HUDEP-2 (cell line): ENCODE data around the gene ASRGL1.
"Not testable (repeated sequence)": the region's sequence is repeated elsewhere in the genome, so short reads cannot be mapped to it uniquely, and the experiment has no call there.

ENCODE experiments used
- DNase-seq, 76 experiments: peaks; one replicate each; lab custom pipeline; 2025; ENCODE audit not compliant: unreplicated experiment in 76 of 76; lab: John Stamatoyannopoulos, UW

Gene ASRGL1

DNA sequence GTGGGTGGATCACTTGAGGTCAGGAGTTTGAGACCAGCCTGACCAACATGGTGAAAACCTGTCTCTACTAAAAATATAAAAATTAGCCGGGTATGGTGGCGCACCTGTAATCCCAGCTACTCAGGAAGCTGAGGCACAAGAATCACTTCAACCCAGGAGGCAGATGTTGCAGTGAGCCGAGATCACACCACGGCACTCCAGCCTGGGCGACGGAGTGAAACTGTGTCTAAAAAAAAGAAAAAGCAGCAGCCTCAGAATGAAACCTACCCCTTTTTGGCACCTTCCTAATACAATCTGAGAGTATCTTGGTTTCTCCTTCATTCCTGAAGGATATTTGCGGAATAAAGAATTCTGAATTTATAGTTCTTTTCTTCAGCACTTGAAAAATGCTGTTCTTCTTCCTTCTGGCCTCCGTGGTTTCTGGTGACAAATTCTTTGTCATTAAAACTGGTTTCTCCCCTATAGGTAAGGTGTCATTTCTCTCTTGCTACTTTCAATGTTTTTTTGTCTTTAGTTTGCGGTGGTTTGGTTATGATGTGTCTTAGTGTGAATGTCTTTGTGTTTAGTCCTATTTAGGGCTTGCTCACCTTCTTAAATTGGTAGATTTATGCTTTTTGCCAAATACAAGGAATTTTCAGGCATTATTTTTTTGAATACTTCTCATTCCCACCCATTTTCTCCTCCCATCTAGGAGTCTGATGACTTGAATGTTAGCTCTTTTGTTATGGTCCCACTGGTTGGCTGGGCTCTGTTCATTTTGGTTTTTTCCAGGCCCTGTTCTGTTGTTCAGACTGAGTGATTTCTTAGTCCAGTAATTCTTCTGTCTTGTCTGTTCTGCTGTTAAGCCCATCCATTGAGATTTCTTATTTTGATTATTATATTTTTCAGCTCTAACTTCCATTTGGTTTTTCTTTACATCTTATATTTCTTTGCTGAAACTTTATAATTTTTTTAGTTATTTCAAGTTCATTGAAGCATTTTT, 15.4 kb downstream of the ASRGL1 start:
- DNase-seq, result no peak

- no peak for DNase-seq
These were observed 16.6 kb downstream of the ASRGL1 start for GRCh38 chr11:62353841-62354240.

DNA sequence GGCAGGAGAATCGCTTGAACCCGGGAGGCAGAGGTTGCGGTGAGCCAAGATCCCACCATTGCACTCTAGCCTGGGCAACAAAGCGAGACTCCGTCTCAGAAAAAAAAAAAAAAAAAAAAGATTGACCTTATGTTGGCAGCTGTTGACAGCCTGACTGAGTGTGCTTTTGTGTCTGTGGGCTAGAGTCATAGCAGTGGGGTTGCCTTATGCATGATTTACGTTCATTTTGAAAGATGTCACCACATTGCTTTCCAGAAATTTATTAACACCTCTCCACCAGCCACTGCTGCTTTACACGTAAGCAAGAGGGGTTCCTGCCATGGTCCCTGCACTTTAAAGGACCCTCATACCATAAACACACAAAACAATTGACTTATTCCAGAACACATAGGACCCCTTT, 21.0 kb downstream of the ASRGL1 start:
- DNase-seq, result no peak

DNA sequence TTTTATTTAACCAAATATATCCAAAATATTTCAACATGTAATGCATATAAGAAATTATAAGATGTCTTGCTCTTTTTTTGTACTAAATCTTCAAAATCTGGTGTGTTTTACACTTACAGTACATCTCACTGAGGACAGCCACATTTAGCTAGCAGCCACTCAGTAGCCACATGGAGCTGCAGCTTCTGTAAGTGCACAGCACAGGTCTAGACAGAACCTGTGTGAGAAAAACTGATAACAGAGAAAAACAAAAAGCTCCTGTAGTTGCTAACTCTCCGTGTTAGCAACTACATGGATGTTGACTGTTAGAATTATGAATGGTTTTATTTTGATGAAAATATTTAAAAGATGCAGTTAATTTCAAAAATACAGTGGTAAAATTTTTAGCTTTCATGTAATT, 22.2 kb downstream of the ASRGL1 start:
- no peak for DNase-seq

GRCh38 chr11:62360685-62361084, 23.4 kb downstream of the ASRGL1 start:
- DNase-seq, result no peak

DNA sequence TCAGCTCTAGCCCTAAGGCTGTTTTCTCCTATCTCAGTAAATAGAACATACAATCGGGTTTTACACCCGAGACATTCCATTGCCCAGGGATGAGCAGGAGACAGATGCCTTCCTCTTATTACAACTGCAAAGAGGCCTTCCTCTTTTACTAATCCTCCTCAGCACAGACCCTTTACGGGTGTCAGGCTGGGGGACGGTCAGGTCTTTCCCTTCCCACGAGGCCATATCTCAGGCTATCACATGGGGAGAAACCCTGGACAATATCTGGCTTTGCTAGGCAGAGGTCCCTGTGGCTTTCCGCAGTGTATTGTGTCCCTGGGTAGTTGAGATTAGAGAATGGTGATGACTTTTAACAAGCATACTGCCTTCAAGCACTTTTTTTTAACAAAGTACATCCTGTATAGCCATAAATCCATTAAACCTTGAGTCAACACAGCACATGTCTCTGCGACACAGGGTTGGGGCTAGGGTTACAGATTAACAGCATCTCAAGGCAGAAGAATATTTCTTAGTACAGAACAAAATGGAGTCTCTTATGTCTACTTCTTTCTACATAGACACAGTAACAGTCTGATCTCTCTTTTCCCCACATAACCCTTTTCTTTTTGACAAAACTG, 31.7 kb downstream of the ASRGL1 start:
- not testable (repeated sequence) for DNase-seq

DNA sequence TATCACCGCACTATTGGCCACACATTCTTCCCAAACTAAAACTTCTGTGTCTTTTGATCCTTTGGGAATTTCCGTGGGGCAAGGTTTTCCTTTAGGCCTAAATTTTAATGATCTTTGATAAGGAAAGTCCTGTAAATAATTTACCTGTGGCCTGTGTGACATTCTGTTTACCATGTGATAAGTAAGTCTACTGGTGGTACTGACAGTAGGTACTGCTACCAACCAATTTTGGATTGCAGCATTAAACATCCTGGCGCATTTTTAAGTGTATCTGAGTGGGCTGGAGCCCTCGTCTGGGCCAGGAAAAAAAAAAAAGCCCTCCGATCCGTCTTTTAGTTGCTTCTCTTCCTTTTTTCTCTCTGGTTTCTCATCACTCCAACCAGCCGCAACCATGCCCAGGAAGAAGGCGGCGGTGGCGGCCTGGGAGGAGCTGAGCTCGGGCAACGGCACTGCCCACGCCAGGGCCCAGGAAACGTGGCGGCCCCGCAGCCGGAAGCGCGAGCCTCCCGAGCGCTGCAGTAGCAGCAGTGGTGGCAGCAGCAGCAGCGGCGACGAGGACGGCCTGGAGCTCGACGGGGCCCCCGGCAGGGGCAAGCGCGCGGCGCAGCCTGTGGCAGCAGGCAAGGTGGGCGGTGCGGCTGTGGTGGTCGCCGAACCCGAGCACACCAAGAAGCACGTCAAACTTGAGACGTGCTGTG, 33.6 kb downstream of the ASRGL1 start:
- no peak for DNase-seq

- DNase-seq, result no peak
These were observed 35.6 kb downstream of the ASRGL1 start for GRCh38 chr11:62372871-62373270.

DNA sequence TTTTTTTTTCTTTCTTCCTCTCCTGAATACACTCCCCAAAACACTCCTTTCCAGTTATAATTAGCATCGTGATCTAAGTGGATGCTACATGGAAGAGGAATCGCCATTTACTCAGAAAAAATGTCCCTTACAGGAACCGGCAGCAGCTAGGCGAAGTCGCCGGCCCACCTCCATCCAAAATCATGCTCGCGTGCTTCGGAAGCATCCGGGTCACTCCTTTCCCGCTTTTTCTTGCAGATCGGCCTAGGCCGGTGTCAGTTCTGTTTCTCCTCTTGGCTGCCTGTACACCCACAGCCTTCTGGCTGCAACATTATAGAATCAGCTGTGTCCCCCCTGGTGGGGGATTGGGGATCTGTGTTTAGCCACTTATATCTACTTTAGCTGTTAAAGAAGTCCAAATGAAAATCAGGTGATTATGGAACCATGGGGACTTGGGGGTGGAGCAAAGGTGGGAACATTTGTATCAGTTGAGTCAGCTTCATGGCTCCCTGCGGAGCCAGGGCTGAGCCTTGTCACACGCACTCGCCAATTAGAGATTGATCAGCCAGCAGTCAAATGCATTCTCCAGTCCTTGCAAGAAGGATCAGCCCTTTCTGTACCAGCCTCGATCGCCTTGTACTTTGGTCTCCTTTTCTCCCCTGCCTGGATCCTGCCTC, 36.3 kb downstream of the ASRGL1 start:
- no peak for DNase-seq

DNA sequence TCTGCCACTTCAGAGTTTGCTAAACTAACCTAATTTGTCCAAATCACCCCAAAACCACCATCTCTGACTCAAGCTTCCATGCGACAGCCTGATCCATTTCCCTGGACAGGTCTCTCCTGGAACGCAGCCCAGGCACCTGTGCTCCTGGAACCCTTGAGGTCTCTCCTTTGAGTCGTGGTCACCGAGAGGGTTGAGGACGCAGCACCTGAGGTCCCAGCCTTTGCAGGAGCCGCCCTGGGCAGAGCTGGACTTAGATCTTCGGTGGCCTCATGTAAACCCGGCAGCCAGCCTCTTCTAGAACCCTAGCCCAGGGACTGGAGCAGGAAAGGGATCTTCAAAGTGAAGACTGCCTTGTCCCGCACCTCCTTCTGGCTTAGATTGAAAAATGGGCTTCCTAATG, 37.6 kb downstream of the ASRGL1 start:
- no peak for DNase-seq

- DNase-seq, result peak in 26 of 76 experiments; percentile 5 to 65 (median 42)
These were observed 41.3 kb downstream of the ASRGL1 start for GRCh38 chr11:62378459-62379063.

GRCh38 chr11:62379586-62379985, 42.3 kb downstream of the ASRGL1 start:
- not testable (repeated sequence) for DNase-seq

DNA sequence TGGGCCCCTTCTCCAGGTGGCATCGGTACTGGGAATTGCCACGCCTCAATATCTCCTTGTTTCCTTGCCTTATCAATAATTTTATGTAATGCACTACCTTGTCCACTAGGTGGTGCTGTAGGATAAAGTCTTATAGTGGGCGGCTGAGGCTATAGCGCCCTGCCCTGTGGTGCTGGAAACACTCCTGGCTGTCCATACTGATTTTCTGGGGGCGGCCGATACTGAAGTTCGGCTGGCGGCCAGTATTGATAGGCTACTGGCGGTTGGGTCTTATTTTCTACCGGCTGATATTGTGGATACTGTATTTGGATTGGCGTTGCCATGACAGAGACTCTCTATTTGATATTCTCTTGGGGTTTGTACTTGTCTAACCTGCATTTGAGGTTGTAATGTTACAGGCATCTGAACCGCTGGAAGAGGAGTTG, 43.6 kb downstream of the ASRGL1 start:
- DNase-seq, result peak in 59 of 76 experiments; percentile 10 to 83 (median 53)

- DNase-seq, result no peak
These were observed 46.6 kb downstream of the ASRGL1 start for GRCh38 chr11:62383822-62384221.

- not testable (repeated sequence) for DNase-seq
These were observed 48.8 kb downstream of the ASRGL1 start for GRCh38 chr11:62386083-62386482.

DNA sequence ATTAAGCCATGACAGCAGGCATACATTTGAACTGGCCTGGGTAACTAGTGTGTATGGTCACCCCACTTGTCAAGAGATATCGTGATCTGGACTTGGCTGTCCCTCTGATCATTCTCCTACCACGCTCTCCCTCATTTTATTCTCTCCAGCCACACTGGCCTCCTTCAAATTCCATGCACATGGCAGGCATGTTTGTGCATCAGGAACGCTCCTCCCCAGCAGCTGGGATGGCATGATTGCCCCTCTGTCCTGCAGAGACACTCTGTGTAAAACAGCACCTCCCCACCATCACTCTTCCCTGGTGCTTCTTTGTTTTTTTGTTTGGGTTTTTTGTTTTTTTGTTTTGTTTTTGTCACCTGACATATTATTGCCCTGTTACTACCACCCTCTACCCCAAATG, 50.1 kb downstream of the ASRGL1 start:
- DNase-seq, result no peak

GRCh38 chr11:62388999-62389398, 51.8 kb downstream of the ASRGL1 start:
- no peak for DNase-seq

DNA sequence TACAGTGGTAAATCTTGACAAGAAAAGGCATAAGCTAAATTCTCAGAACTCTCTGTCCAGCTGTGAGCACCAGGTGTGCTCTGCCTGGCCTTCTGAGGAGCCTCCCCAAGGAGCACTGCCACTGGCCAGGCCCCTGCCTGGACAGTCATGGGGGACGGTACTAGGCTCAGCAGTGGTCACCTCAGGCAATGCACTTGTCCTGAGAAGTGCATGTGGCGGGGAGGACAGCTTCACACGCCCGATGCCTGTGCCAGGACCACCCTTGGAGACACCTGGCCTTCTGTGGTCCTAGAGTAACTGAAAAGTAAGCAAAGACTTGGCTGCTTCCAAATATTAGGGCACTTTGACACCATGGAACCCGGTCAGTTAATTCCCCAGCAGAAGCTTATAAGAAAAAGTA, 53.0 kb downstream of the ASRGL1 start:
- no peak for DNase-seq

DNA sequence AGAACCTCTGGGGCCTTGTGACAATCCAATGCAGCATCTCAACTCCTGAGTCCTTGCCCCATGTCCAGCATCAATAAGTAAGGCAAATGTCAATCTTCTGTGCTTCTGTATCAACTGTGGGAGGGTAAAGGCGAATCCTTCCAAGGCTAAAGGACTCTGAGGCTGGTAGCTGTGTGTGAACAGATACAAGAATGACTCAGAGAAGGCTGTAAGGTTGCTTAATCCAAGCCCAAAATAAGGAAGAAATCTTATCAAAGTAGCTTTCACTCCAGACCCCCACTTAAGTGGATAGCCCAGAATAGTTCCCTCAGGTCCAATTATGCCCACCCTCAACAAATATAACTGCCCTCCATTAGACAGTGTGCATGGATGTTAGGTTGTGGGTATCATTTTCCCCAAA, 53.5 kb downstream of the ASRGL1 start:
- DNase-seq, result no peak

DNA sequence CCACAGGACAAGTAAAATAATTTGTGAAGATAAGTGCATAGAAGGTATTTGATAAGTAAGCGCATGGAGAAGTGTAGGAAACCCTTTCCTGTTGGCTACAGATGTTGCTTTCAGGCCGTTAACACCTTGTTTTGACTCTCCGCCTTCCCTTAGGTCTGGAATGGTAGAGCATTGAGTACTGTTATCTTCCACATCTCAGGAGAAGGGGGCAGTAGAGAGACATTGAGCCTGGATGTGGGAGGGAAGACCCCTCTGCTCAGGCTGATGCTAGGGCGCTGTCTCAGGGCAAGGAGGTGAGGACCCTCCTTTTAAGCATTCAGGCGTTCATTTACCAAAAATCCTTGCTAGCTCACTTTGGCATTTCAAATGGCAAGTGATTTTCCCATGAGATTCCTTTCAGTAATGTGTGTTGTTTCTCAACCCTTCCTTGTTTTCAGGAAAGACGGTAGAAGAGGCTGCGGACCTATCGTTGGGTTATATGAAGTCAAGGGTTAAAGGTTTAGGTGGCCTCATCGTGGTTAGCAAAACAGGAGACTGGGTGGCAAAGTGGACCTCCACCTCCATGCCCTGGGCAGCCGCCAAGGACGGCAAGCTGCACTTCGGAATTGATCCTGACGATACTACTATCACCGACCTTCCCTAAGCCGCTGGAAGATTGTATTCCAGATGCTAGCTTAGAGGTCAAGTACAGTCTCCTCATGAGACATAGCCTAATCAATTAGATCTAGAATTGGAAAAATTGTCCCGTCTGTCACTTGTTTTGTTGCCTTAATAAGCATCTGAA, 54.6 kb downstream of the ASRGL1 start:
- no peak for DNase-seq
